ENCODE results near the gene MAP7D3.

The MAP7D3 gene

DNA sequence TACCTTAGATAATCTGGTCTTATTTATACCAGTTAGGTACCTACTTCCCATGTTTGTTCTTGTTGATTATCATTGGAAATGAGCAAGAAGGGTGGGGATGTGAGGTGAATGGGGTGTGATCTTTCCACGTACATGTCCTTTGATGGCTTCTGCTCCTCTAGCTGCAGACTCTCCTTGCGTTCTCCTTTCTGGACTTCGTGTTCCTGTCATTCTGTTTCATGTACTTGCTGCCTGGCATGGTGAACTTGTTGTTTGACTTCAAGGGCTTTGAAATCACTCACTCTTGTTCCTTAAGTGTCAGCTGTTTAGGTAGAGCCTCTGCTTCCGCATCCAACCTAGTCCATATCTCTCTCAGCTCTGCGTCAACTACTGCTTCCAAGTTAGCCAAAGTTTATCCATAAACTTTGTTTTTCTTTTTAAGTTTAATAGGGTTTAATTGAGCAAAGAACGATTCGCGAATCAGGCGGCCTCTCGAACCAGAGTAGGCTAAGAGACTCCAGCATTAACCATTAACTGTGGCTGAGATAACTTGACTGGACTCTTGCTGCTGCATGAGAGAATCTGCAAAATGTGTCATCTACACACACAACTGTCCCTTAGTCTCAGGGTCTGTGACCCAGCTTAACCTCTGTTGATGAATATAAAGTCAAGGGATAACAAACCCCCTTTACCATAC lies 61.0 kb downstream of the MAP7D3 start:
- Histone ChIP-seq H3K4me3 (ENCODE audit: low read length) (no peak overlapping the region), H3K27me3 (ENCODE audit: control insufficient read depth, insufficient read depth, low read length) (no peaks in the 10 kb centered on the region), H3K9ac (ENCODE audit: low read length) (no peak overlapping the region), H3K36me3 (ENCODE audit: control insufficient read depth, insufficient read depth, low read length) (no peaks in the 10 kb centered on the region), H3K4me1 (ENCODE audit: control insufficient read depth, insufficient read depth, low read length) (peaks cover 29% of the 10 kb centered on the region), H3K27ac (ENCODE audit: low read depth, low read length) (peak overlapping the region; percentile 80)

GRCh38 chrX:136189222-136189621 lies 62.0 kb downstream of the MAP7D3 start:
- Histone ChIP-seq H3K36me3 (ENCODE audit: control insufficient read depth, insufficient read depth, low read length) (no peaks in the 10 kb centered on the region), H3K4me3 (ENCODE audit: low read length) (no peak overlapping the region), H3K4me1 (ENCODE audit: control insufficient read depth, insufficient read depth, low read length) (peaks cover 30% of the 10 kb centered on the region), H3K27ac (ENCODE audit: low read depth, low read length) (peak overlapping the region; percentile 80), H3K9ac (ENCODE audit: low read length) (no peak overlapping the region), H3K27me3 (ENCODE audit: control insufficient read depth, insufficient read depth, low read length) (no peaks in the 10 kb centered on the region)

GRCh38 chrX:136186023-136186413 lies 65.2 kb downstream of the MAP7D3 start:
- no peaks in the 10 kb centered on the region for H3K36me3 ChIP-seq (ENCODE audit: control insufficient read depth, insufficient read depth, low read length)
- H3K27ac ChIP-seq (ENCODE audit: low read depth, low read length) = peak overlapping the region; percentile 64
- H3K4me1 ChIP-seq (ENCODE audit: control insufficient read depth, insufficient read depth, low read length) = peaks cover 25% of the 10 kb centered on the region
- H3K9ac ChIP-seq (ENCODE audit: low read length) = no peak overlapping the region
- no peak overlapping the region for H3K4me3 ChIP-seq (ENCODE audit: low read length)
- no peaks in the 10 kb centered on the region for H3K27me3 ChIP-seq (ENCODE audit: control insufficient read depth, insufficient read depth, low read length)

DNA sequence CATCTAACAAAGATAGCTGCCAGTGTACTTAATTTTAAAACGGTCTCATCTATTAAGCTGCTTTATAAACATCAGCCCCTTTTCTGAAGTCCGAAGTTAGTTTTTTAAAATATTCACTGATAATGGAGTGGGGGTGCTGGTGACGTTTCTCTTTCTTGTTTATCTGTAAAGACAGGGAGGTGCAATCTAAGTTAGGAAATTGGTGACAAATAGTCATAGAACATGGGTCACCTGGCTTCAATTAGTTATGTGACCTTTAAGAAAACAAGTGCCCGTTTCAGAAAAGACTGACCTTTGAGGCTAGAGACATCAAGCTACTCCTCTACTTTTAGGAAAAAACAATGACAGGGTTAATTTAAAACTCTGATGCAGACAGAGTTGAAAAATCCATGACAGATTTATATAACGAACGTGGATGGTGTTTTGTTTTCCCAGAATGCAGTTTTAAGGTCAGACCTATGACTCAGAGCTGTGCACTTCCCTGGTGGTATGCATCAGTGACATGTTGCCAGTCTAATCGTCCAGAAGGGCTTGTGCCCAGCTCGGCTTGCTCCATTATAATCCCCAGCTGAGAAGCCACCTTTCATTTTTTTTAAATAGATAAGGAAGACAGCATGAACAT lies 65.7 kb downstream of the MAP7D3 start:
- Histone ChIP-seq H3K27ac (ENCODE audit: low read depth, low read length) (peak overlapping the region; percentile 64), H3K4me1 (ENCODE audit: control insufficient read depth, insufficient read depth, low read length) (peaks cover 22% of the 10 kb centered on the region), H3K36me3 (ENCODE audit: control insufficient read depth, insufficient read depth, low read length) (no peaks in the 10 kb centered on the region), H3K9ac (ENCODE audit: low read length) (no peak overlapping the region), H3K27me3 (ENCODE audit: control insufficient read depth, insufficient read depth, low read length) (no peaks in the 10 kb centered on the region), H3K4me3 (ENCODE audit: low read length) (no peak overlapping the region)

GRCh38 chrX:136183917-136184316 lies 67.3 kb downstream of the MAP7D3 start:
- Histone ChIP-seq H3K27ac (ENCODE audit: low read depth, low read length) (peak overlapping the region; percentile 59), H3K36me3 (ENCODE audit: control insufficient read depth, insufficient read depth, low read length) (no peaks in the 10 kb centered on the region), H3K4me3 (ENCODE audit: low read length) (no peak overlapping the region), H3K4me1 (ENCODE audit: control insufficient read depth, insufficient read depth, low read length) (peaks cover 25% of the 10 kb centered on the region), H3K27me3 (ENCODE audit: control insufficient read depth, insufficient read depth, low read length) (no peaks in the 10 kb centered on the region), H3K9ac (ENCODE audit: low read length) (no peak overlapping the region)

DNA sequence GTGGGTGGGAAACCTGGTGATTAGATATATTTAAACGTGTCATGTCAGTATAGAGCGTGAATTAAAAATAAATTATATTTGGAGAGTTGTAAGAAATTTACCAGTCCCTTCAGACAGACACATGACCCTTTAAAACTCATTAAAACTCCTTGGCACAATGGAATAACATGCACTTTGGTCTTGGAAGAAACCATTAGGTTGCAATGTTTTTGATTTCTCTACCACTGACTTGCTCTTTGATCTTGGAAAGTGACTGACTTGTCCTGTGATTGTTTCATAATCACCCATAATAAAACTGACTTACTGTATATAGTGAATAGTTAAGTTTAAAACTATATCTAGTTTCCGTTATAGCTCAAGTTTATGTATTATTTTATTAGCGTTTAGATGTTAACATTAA lies 68.0 kb downstream of the MAP7D3 start:
- peak overlapping the region; percentile 59 for H3K27ac ChIP-seq (ENCODE audit: low read depth, low read length)
- H3K9ac ChIP-seq (ENCODE audit: low read length) = no peak overlapping the region
- H3K36me3 ChIP-seq (ENCODE audit: control insufficient read depth, insufficient read depth, low read length) = no peaks in the 10 kb centered on the region
- no peak overlapping the region for H3K4me3 ChIP-seq (ENCODE audit: low read length)
- H3K4me1 ChIP-seq (ENCODE audit: control insufficient read depth, insufficient read depth, low read length) = peaks cover 25% of the 10 kb centered on the region
- no peaks in the 10 kb centered on the region for H3K27me3 ChIP-seq (ENCODE audit: control insufficient read depth, insufficient read depth, low read length)

DNA sequence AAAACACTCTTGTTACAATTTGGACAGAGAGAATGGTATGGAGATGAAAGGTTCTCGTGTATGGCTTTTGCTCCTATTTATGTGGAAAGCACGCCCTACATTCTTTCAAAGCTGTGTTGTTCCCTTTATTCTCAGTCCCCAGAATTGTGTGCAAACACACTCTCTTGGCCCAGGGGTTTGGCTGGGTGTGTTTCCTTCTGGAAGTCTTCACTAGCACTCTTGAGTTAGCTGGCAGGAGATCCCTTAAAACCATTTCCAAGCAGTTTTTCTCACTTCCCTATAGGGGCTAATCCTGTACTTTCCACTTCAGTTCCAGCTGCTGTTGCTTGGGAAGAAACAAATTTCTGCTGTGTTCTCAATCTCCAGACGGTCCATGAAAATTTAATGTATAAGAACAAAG lies 68.8 kb downstream of the MAP7D3 start:
- Histone ChIP-seq H3K27me3 (ENCODE audit: control insufficient read depth, insufficient read depth, low read length) (no peaks in the 10 kb centered on the region), H3K9ac (ENCODE audit: low read length) (no peak overlapping the region), H3K36me3 (ENCODE audit: control insufficient read depth, insufficient read depth, low read length) (no peaks in the 10 kb centered on the region), H3K4me3 (ENCODE audit: low read length) (no peak overlapping the region), H3K27ac (ENCODE audit: low read depth, low read length) (peak overlapping the region; percentile 59), H3K4me1 (ENCODE audit: control insufficient read depth, insufficient read depth, low read length) (peaks cover 25% of the 10 kb centered on the region)

- no peak overlapping the region for H3K9ac ChIP-seq (ENCODE audit: low read length)
- H3K27me3 ChIP-seq (ENCODE audit: control insufficient read depth, insufficient read depth, low read length) = no peaks in the 10 kb centered on the region
- H3K36me3 ChIP-seq (ENCODE audit: control insufficient read depth, insufficient read depth, low read length) = no peaks in the 10 kb centered on the region
- H3K4me1 ChIP-seq (ENCODE audit: control insufficient read depth, insufficient read depth, low read length) = peaks cover 40% of the 10 kb centered on the region
- H3K27ac ChIP-seq (ENCODE audit: low read depth, low read length) = peak overlapping the region; percentile 67
- H3K4me3 ChIP-seq (ENCODE audit: low read length) = no peak overlapping the region
These were observed 72.1 kb downstream of the MAP7D3 start for GRCh38 chrX:136179133-136179532.

DNA sequence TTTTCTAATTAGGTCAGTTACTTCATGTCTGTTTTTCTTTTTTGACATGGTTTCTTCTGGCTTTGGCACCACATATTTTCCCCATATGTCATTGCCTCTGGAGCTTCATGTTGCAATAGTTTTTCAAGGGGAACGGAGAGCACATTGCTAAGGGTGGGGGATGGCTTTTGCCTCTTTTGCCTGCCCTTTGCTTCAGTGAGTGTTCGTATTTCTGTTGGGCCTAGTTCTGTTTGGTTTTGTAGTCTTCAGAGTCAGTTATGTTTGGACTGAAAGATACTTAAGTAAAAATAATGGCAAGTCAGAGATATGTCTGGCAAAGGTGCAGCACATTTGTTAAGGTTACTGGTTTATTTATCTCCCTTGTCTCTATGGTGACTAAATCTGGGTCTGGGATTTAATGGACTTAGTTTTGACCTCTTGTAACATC lies 74.8 kb downstream of the MAP7D3 start:
- peaks cover 43% of the 10 kb centered on the region for H3K4me1 ChIP-seq (ENCODE audit: control insufficient read depth, insufficient read depth, low read length)
- no peak overlapping the region for H3K9ac ChIP-seq (ENCODE audit: low read length)
- H3K36me3 ChIP-seq (ENCODE audit: control insufficient read depth, insufficient read depth, low read length) = no peaks in the 10 kb centered on the region
- peak overlapping the region; percentile 83 for H3K27ac ChIP-seq (ENCODE audit: low read depth, low read length)
- H3K4me3 ChIP-seq (ENCODE audit: low read length) = no peak overlapping the region
- H3K27me3 ChIP-seq (ENCODE audit: control insufficient read depth, insufficient read depth, low read length) = no peaks in the 10 kb centered on the region

- Histone ChIP-seq H3K9ac (ENCODE audit: low read length) (no peak overlapping the region), H3K27ac (ENCODE audit: low read depth, low read length) (peak overlapping the region; percentile 85), H3K4me3 (ENCODE audit: low read length) (no peak overlapping the region), H3K4me1 (ENCODE audit: control insufficient read depth, insufficient read depth, low read length) (peaks cover 60% of the 10 kb centered on the region), H3K36me3 (ENCODE audit: control insufficient read depth, insufficient read depth, low read length) (peaks cover 3% of the 10 kb centered on the region), H3K27me3 (ENCODE audit: control insufficient read depth, insufficient read depth, low read length) (peaks cover 2% of the 10 kb centered on the region)
These were observed 79.8 kb downstream of the MAP7D3 start for GRCh38 chrX:136171420-136171819.

DNA sequence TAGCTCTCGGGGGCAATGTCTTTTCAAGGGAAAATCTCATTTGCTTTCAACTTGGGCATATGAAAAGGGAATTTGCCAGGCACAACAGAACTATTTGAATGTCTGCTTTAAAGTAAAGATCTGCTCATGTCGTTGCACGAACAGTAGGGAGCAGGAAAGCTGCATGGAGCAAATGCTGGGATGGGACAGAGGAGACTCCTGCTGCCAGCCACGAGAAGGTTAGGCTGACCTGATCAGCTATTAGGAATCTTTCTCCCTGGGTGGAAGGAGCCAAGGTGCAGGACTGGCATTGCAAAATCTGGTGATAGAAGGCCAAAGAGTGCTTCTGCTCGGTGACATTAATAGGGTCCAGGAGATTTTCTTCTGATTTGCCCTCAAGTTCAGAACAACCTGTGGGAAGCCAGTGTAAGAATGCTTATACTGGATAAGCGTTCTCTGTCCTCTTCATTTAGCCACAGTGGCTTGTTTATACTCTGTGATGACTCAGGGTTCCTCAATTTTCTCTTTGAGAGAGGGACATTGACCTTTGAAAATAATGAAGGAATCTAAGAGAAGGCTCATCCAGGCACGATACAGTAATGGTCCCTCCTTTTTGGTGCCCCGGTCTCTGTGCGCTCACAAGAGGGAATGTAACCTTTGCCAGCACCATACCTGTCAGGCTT lies 80.9 kb downstream of the MAP7D3 start:
- peaks cover 58% of the 10 kb centered on the region for H3K4me1 ChIP-seq (ENCODE audit: control insufficient read depth, insufficient read depth, low read length)
- no peak overlapping the region for H3K9ac ChIP-seq (ENCODE audit: low read length)
- peaks cover 3% of the 10 kb centered on the region for H3K36me3 ChIP-seq (ENCODE audit: control insufficient read depth, insufficient read depth, low read length)
- peak overlapping the region; percentile 29 for H3K4me3 ChIP-seq (ENCODE audit: low read length)
- H3K27ac ChIP-seq (ENCODE audit: low read depth, low read length) = peak overlapping the region; percentile 85
- H3K27me3 ChIP-seq (ENCODE audit: control insufficient read depth, insufficient read depth, low read length) = peaks cover 2% of the 10 kb centered on the region

DNA sequence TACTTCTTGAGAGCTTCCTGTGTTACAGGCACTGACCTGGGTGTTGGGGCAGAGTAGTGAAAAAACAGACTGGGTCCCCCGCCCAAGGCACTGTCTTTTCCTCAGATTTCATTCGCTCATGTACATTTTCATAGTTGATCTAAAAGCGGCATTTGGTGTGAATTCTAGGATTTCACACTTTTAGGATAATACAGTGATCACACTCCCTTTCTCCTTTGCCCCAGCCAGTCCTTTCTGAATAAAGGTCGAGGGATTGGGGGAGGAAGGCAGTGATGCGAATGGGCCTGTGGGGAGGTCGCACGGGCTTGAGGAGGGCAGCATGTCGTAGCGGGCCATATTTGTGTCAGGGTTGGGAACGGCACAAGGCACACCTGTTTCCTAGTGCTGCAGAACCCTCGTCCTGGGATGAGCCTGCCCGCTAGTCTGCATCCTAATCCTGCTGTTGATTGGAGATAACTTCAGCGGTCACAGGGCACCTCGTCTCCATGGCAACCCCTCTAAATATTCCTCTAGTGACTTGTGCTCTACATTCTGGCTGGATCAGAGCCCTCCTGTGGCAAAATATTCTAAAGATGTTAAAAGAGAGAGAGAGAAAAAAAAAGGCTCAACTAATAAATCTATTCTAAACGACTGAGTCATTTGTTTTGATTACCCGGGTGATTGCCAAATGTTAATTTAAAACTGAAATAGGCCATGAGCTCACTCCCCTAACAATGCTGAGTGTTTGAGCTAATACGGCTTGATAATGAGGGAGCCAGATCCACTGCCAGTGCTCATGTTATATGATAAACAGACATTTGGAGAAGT lies 82.1 kb downstream of the MAP7D3 start:
- Histone ChIP-seq H3K27me3 (ENCODE audit: control insufficient read depth, insufficient read depth, low read length) (peaks cover 2% of the 10 kb centered on the region), H3K4me1 (ENCODE audit: control insufficient read depth, insufficient read depth, low read length) (peaks cover 48% of the 10 kb centered on the region), H3K27ac (ENCODE audit: low read depth, low read length) (peak overlapping the region; percentile 85), H3K9ac (ENCODE audit: low read length) (peak overlapping the region; percentile 8), H3K4me3 (ENCODE audit: low read length) (peak overlapping the region; percentile 24), H3K36me3 (ENCODE audit: control insufficient read depth, insufficient read depth, low read length) (peaks cover 3% of the 10 kb centered on the region)

Measured in rectal smooth muscle tissue (tissue), 1 donor.